ENCODE results near the gene SLC34A2. TPM values are rescaled to one million over a fixed set of nuclear protein-coding genes. Genes with fewer than 3 reads are reported as not detected.
"Not testable (repeated sequence)": the region's sequence is repeated elsewhere in the genome, so short reads cannot be mapped to it uniquely, and the experiment has no call there.

The SLC34A2 gene
- total RNA-seq, 4 donors from 2014 or later = 0.42 to 1.7 (median 0.63) TPM; not detected in 1

GRCh38 chr4:25658357-25658771, 2.7 kb downstream of the SLC34A2 start:
- intact Hi-C loops (cut with DNase I) = no loop called here
- Histone ChIP-seq H3K36me3 (no peaks in the 10 kb centered on the region), H3K4me1 (peaks cover 5 to 11% (median 8%) of the 10 kb centered on the region in 4 donors), H3K27ac (replicated peaks in 1 of 4) (no peak overlapping the region), H3K4me3 (no peak overlapping the region), H3K27me3 (peaks cover 0 to 41% (median 8%) of the 10 kb centered on the region in 4 donors), H3K9me3 (no peaks in the 10 kb centered on the region)
- no peak for DNase-seq (ENCODE audit: extremely low spot score)
- WGBS = 74% methylated on average over 3 of the region's 3 CpGs
- TF ChIP-seq EP300 (IDR thresholded peaks at IDR 0.05) (no peak), CTCF (IDR thresholded peaks at IDR 0.05) (no peak), POLR2A (IDR thresholded peaks at IDR 0.05; ENCODE audit: low read depth) (no peak), POLR2AphosphoS5 (IDR thresholded peaks at IDR 0.05) (no peak)

GRCh38 chr4:25658777-25659176, 3.1 kb downstream of the SLC34A2 start:
- no peak overlapping the region for H3K27ac ChIP-seq (replicated peaks in 1 of 4)
- intact Hi-C loops (cut with DNase I) = no loop called here
- H3K4me3 ChIP-seq = no peak overlapping the region
- 80% methylated on average over 3 of the region's 3 CpGs for WGBS
- H3K27me3 ChIP-seq = peaks cover 0 to 41% (median 8%) of the 10 kb centered on the region in 4 donors
- no peaks in the 10 kb centered on the region for H3K9me3 ChIP-seq
- DNase-seq (ENCODE audit: extremely low spot score) = no peak
- no peaks in the 10 kb centered on the region for H3K36me3 ChIP-seq
- H3K4me1 ChIP-seq = peaks cover 5 to 11% (median 8%) of the 10 kb centered on the region in 4 donors
- TF ChIP-seq POLR2A (IDR thresholded peaks at IDR 0.05; ENCODE audit: low read depth) (no peak), CTCF (IDR thresholded peaks at IDR 0.05) (no peak), POLR2AphosphoS5 (IDR thresholded peaks at IDR 0.05) (no peak), EP300 (IDR thresholded peaks at IDR 0.05) (no peak)

GRCh38 chr4:25661441-25661840, 5.8 kb downstream of the SLC34A2 start:
- H3K9me3 ChIP-seq; H3K4me3 ChIP-seq; H3K4me1 ChIP-seq; DNase-seq (ENCODE audit: extremely low spot score); H3K27ac ChIP-seq (replicated peaks in 1 of 4); H3K36me3 ChIP-seq; intact Hi-C loops (cut with DNase I): not testable (repeated sequence)
- WGBS = 89% methylated on average over 4 of the region's 4 CpGs
- H3K27me3 ChIP-seq = peaks cover 0 to 19% (median 0%) of the 10 kb centered on the region in 4 donors

- TF ChIP-seq CTCF (IDR thresholded peaks at IDR 0.05) (no peak), POLR2AphosphoS5 (IDR thresholded peaks at IDR 0.05) (no peak), POLR2A (IDR thresholded peaks at IDR 0.05; ENCODE audit: low read depth) (no peak), EP300 (IDR thresholded peaks at IDR 0.05) (no peak)
- intact Hi-C loops (cut with DNase I) = no loop called here
- 92% methylated on average over 10 of the region's 10 CpGs for WGBS
- Histone ChIP-seq H3K9me3 (no peaks in the 10 kb centered on the region), H3K4me1 (no peaks in the 10 kb centered on the region), H3K36me3 (no peaks in the 10 kb centered on the region), H3K4me3 (no peak overlapping the region), H3K27me3 (peaks cover 0 to 11% (median 0%) of the 10 kb centered on the region in 4 donors), H3K27ac (replicated peaks in 1 of 4) (no peak overlapping the region)
- no peak for DNase-seq (ENCODE audit: extremely low spot score)
These were observed 6.7 kb downstream of the SLC34A2 start for GRCh38 chr4:25662306-25662705.

GRCh38 chr4:25663781-25664180, 8.1 kb downstream of the SLC34A2 start:
- no peak overlapping the region for H3K4me3 ChIP-seq
- H3K4me1 ChIP-seq = no peaks in the 10 kb centered on the region
- WGBS = 44% methylated on average over 8 of the region's 8 CpGs
- intact Hi-C loops (cut with DNase I) = no loop called here
- no peak overlapping the region for H3K27ac ChIP-seq (replicated peaks in 1 of 4)
- no peaks in the 10 kb centered on the region for H3K9me3 ChIP-seq
- H3K36me3 ChIP-seq = no peaks in the 10 kb centered on the region
- TF ChIP-seq CTCF (IDR thresholded peaks at IDR 0.05) = no peak
- TF ChIP-seq POLR2A (IDR thresholded peaks at IDR 0.05; ENCODE audit: low read depth) = no peak
- peaks cover 0 to 5% (median 0%) of the 10 kb centered on the region in 4 donors for H3K27me3 ChIP-seq
- no peak for DNase-seq (ENCODE audit: extremely low spot score)

Data from esophagus muscularis mucosa (tissue), 4 donors.